ENCODE data around the gene AAGAB. TPM values are rescaled to one million over a fixed set of nuclear protein-coding genes. Genes with fewer than 3 reads are reported as not detected.
A peak's percentile ranks its signal among the peaks of the same experiment; 100 is the strongest.

The AAGAB gene
- total RNA-seq, 2 donors from 2014 or later, result 41.7 to 65.7 TPM

DNA sequence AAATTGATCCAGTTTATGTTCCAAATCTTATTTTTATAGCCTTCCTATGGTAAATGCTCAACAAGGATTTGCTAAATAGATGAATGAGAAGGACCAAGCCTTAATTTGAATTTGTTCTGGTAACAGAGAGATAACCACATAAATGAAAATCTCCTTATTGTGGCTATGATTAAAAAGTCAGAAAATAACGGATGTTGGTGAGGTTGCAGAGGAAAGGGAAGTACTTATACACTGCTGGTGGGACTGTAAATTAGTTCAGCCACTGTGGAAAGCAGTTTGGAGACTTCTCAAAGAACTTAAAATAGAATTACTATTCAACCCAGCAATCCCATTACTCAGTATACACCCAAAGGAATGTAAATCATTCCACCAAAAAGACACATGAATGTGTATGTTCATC, 26.2 kb downstream of the AAGAB start:
- peaks cover 24 to 35% of the 10 kb centered on the region in 2 donors for H3K36me3 Mint-ChIP-seq
- no peak for DNase-seq (ENCODE audit: low spot score in 2 of 2)
- no peak for ATAC-seq
- H3K27ac Mint-ChIP-seq, result peak overlapping the region in 1 of 2 donors; percentile 9
- no peaks in the 10 kb centered on the region for H3K9me3 Mint-ChIP-seq

DNA sequence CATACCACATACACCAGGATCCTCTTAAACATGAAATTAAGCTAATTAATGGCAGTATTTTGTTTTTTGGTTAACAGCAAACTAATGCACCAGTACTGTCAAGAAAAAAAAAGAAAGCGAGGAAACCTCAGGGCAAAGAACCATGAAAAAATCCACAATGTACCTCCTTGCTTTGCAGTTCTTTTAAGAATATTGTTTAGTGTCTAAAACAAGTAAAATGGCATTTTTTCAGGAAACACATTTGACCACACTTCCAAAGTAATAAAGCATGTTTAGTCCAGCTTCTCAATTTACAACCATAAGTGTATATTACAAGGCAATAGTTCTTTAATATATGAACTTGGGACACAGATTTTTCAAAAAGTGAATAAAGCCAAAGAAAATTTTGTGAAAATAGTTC, 26.6 kb downstream of the AAGAB start:
- no peak overlapping the region for H3K27ac Mint-ChIP-seq
- H3K36me3 Mint-ChIP-seq, result peaks cover 20 to 31% of the 10 kb centered on the region in 2 donors
- ATAC-seq, result no peak

DNA sequence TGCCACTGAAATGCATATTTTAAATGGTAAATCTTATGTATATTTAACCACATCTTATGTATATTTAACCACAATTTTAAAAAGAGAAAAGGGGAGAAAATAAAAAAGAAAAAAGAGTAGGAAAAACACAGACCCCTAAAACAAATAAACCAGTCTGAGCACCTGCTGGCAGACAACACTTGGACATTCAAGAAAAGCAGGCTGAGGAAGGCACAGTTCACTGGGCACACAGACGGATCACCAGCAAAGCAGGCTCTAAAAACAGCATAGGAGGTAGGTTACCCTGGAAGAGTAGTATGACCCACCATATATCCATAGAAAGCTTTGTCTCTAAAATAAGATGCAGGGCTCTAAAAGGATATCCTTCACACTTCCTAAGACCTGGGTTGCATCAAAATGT, 27.0 kb downstream of the AAGAB start:
- no peak overlapping the region for H3K27ac Mint-ChIP-seq
- H3K9me3 Mint-ChIP-seq, result no peaks in the 10 kb centered on the region
- DNase-seq (ENCODE audit: low spot score in 2 of 2), result no peak
- ATAC-seq, result no peak
- H3K36me3 Mint-ChIP-seq, result peaks cover 17 to 29% of the 10 kb centered on the region in 2 donors

More for the DNA sequence above, 26.6 kb downstream of the AAGAB start:
- no peaks in the 10 kb centered on the region for H3K9me3 Mint-ChIP-seq
- DNase-seq (ENCODE audit: low spot score in 2 of 2), result no peak

- Mint-ChIP-seq H3K36me3 (peaks cover 3 to 14% of the 10 kb centered on the region in 2 donors), H3K27ac (no peak overlapping the region), H3K9me3 (no peaks in the 10 kb centered on the region)
- no peak for ATAC-seq
- no peak for DNase-seq (ENCODE audit: low spot score in 2 of 2)
These were observed 29.1 kb downstream of the AAGAB start for GRCh38 chr15:67225336-67225735.

DNA sequence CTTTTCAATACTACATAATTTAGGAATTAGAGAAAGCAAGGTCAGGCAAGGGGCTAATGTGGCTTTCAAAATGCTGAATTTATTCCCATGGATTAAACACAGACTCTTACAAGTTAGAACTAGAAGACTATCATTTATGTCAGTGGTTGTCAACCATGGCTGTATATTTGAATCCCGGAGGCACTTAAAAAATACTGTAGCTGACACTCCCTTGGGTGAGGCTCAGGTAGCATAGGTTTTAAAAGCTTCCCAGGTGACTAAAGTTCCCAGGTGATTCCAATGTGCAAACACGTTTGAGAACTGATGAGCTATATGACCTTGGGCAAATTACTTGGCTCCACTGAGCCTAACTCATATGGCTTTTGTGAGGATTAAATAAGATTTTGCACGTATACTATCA, 29.6 kb downstream of the AAGAB start:
- ATAC-seq, result no peak
- peaks cover 0 to 14% of the 10 kb centered on the region in 2 donors for H3K36me3 Mint-ChIP-seq
- no peak for DNase-seq (ENCODE audit: low spot score in 2 of 2)

DNA sequence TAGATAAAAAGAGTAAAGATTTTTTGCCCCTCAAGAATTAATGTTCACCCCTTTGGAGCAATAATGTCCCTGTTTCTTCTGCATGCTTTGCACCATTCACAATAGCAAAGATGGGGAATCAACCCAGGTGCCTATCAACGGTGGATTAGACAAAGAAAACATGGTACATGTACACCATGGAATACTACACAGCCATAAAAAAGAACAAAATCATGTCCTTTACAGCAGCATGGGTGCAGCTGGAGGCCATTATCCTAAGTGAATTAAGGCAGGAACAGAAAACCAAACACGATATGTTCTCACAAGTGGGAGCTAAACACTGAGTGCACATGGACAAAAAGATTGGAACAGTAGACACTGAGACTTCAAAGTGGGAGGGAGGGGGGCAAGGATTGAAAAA, 35.2 kb downstream of the AAGAB start:
- peaks cover 9 to 14% of the 10 kb centered on the region in 2 donors for H3K36me3 Mint-ChIP-seq
- DNase-seq (ENCODE audit: low spot score in 2 of 2) (no peak), ATAC-seq (no peak)
- H3K9me3 Mint-ChIP-seq, result no peaks in the 10 kb centered on the region
- H3K27ac Mint-ChIP-seq, result no peak overlapping the region

More for the DNA sequence above, 29.6 kb downstream of the AAGAB start:
- Mint-ChIP-seq H3K9me3 (no peaks in the 10 kb centered on the region), H3K27ac (no peak overlapping the region)

DNA sequence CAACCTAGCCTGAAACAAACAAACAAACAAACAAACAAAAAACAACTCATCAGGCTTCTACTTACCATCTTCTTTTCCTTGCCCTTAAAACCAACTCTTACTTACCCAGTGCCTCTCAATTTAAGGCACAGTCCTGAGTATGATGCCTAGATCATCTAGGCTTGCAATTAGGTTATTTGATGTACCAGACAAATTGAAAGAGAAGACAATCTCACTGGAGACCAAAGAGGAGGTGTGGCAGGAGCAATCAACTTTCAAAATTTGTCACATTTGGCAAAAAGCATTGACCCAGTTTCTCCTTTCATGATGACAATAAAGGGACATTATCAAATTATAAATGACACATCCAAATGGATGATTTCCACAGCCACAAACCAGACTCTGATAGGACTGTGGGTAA, 36.0 kb downstream of the AAGAB start:
- Mint-ChIP-seq H3K9me3 (no peaks in the 10 kb centered on the region), H3K36me3 (peaks cover 9 to 14% of the 10 kb centered on the region in 2 donors), H3K27ac (peak overlapping the region in 1 of 2 donors; percentile 51)
- ATAC-seq (peak in 1 of 2 donors; percentile 20), DNase-seq (ENCODE audit: low spot score in 2 of 2) (no peak)

- ATAC-seq (no peak), DNase-seq (ENCODE audit: low spot score in 2 of 2) (no peak)
- Mint-ChIP-seq H3K9me3 (no peaks in the 10 kb centered on the region), H3K36me3 (peaks cover 9 to 14% of the 10 kb centered on the region in 2 donors), H3K27ac (no peak overlapping the region)
These were observed 37.6 kb downstream of the AAGAB start for GRCh38 chr15:67216859-67217258.

DNA sequence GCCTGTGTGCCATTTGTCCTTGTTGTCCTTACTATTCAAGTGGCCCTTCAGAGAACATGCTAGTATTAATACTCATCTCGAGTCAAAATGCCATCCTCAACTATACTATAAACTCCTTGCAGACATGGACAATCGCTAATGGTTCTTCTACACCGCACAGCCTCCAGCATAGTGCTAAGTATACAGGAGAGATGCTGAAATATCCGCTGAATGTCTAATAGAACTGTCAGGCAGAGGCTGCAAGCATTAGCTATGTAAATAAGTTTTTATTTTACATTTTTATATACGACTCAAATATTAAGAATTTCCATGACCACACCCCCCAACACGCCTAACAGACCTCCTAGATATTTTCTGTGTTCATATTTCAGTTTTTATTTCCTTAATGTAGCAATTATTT, 39.4 kb downstream of the AAGAB start:
- Mint-ChIP-seq H3K9me3 (no peaks in the 10 kb centered on the region), H3K36me3 (peaks cover 9 to 14% of the 10 kb centered on the region in 2 donors), H3K27ac (no peak overlapping the region)
- ATAC-seq, result no peak
- DNase-seq (ENCODE audit: low spot score in 2 of 2), result no peak

DNA sequence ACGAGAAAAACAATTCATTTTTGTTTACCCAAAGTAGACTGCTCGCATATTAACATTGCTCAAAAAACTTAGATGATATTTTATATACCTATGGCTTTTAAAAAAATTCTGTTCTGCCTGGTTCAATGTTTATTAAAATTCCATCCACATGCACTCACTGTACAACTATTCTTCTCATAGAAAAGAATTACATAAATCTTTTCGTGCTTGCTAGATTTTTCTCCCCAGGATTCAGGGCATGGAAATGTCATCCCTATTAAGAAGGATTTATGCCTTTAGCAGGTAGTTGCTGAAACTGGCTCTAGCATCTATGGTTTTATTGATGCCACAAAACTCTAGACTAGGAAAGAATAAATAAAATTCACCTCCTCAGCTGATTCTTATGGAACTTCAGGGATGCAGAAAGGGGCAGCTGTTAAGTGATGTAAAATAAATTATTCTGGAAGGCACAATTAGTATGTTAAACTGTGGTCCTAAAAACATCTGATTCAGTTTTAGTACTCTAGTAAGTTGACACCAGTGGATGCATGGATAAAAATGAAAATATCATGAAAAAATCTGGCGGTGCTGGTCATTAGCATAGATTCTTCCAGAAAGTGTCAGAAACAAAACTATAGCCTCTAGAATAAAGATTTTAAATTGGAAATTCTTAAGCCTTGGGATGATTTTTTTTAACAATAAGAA, 41.6 kb downstream of the AAGAB start:
- Mint-ChIP-seq H3K27ac (no peak overlapping the region), H3K36me3 (peaks cover 0 to 4% of the 10 kb centered on the region in 2 donors), H3K9me3 (no peaks in the 10 kb centered on the region)
- no peak for ATAC-seq
- no peak for DNase-seq (ENCODE audit: low spot score in 2 of 2)

- H3K27ac Mint-ChIP-seq, result peak overlapping the region in 1 of 2 donors; percentile 4
- peaks cover 0 to 4% of the 10 kb centered on the region in 2 donors for H3K36me3 Mint-ChIP-seq
- DNase-seq (ENCODE audit: low spot score in 2 of 2) (no peak), ATAC-seq (no peak)
- no peaks in the 10 kb centered on the region for H3K9me3 Mint-ChIP-seq
These were observed 43.8 kb downstream of the AAGAB start for GRCh38 chr15:67210555-67211168.

GRCh38 chr15:67208396-67208795, 46.1 kb downstream of the AAGAB start:
- DNase-seq (ENCODE audit: low spot score in 2 of 2) (no peak), ATAC-seq (no peak)
- H3K9me3 Mint-ChIP-seq, result no peaks in the 10 kb centered on the region
- H3K27ac Mint-ChIP-seq, result no peak overlapping the region
- peaks cover 0 to 10% of the 10 kb centered on the region in 2 donors for H3K36me3 Mint-ChIP-seq

DNA sequence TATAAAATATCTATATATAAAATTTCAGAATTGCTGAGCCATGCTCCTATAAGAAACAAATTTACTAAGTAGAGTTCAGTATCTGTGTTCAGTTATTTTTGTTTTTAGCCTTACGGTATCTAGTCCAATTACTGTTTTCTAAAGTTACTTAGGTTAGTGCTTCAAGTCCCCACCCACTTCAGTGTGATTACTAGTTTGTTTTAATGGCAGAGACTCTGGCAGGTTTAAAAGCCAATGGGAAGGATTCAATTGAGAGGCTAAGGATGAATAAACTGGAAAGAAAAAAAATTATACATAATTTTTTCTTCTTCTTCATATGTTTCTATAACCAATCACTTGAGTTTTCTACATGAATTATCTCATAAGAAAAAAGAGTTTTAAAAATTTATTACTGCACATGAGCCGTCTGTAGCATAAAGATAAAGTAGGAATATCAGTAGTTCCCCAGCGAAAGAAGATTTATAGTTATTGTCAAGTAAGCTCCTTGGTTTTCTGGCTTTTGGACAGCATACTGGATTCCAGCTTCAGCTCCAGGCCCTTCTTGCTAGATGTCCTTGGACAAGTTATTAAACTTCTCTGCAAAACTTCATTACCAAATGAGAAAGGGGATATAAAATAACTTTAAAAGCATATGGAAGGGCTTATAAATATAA, 46.8 kb downstream of the AAGAB start:
- DNase-seq (ENCODE audit: low spot score in 2 of 2) (no peak), ATAC-seq (no peak)
- no peaks in the 10 kb centered on the region for H3K9me3 Mint-ChIP-seq
- H3K27ac Mint-ChIP-seq, result no peak overlapping the region
- peaks cover 0 to 14% of the 10 kb centered on the region in 2 donors for H3K36me3 Mint-ChIP-seq

- DNase-seq (ENCODE audit: low spot score in 2 of 2), result no peak
- Mint-ChIP-seq H3K9me3 (no peaks in the 10 kb centered on the region), H3K27ac (no peak overlapping the region), H3K36me3 (peaks cover 19 to 21% of the 10 kb centered on the region in 2 donors)
- ATAC-seq, result no peak
These were observed 51.5 kb downstream of the AAGAB start for GRCh38 chr15:67202991-67203390.

GRCh38 chr15:67202091-67202490, 52.4 kb downstream of the AAGAB start:
- ATAC-seq (no peak), DNase-seq (ENCODE audit: low spot score in 2 of 2) (no peak)
- Mint-ChIP-seq H3K9me3 (peaks cover 0 to under 1% of the 10 kb centered on the region in 2 donors), H3K27ac (no peak overlapping the region), H3K36me3 (peaks cover 25 to 28% of the 10 kb centered on the region in 2 donors)

- peaks cover 4 to 8% of the 10 kb centered on the region in 2 donors for H3K9me3 Mint-ChIP-seq
- no peak for DNase-seq (ENCODE audit: low spot score in 2 of 2)
- H3K27ac Mint-ChIP-seq, result no peak overlapping the region
- ATAC-seq, result no peak
- peaks cover 35 to 36% of the 10 kb centered on the region in 2 donors for H3K36me3 Mint-ChIP-seq
These were observed 53.3 kb downstream of the AAGAB start for GRCh38 chr15:67201136-67201535.
